CD8-positive, alpha-beta memory T cell (primary cell): ENCODE measurements around the gene RAVER1. TPM values are rescaled to one million over a fixed set of nuclear protein-coding genes. Genes with fewer than 3 reads are reported as not detected.
"Not testable (repeated sequence)": the region's sequence is repeated elsewhere in the genome, so short reads cannot be mapped to it uniquely, and the experiment has no call there.

Experiments
- CTCF ChIA-PET: fragments of 350-600 bp; sonication (Branson Sonifier 250); formaldehyde crosslinking; loops from one replicate; lab custom pipeline; 2021; ENCODE audit warnings: antibody characterized with exemption; lab: Charles Lee
- POLR2A ChIA-PET: fragments of 350-600 bp; sonication (Branson Sonifier 250); formaldehyde crosslinking; loops from one replicate; lab custom pipeline; 2021; ENCODE audit warnings: antibody characterized with exemption; lab: Charles Lee
- DNase-seq, 5 donors: peaks; one replicate each; pipeline versions ENCODE4 v3.0.0 to v3.0.0-alpha.2; 2020 to 2022; ENCODE audit warnings: mixed read lengths in 1 of 5
- H3K27ac ChIP-seq: one replicate; pipeline ENCODE4 v1.7.0; 2013; ENCODE audit warnings: low read depth, mild to moderate bottlenecking, low read length, moderate library complexity
- H3K27me3 ChIP-seq: 2 replicates; pipeline ENCODE4 v1.7.0; 2013; ENCODE audit warnings: low read length, mild to moderate bottlenecking; ENCODE audit not compliant: insufficient read depth, poor library complexity, severe bottlenecking
- H3K36me3 ChIP-seq: 2 replicates; pipeline ENCODE4 v1.7.0; 2013; ENCODE audit warnings: mild to moderate bottlenecking, low read length, moderate library complexity; ENCODE audit not compliant: insufficient read depth
- H3K4me1 ChIP-seq: 2 replicates; pipeline ENCODE4 v1.7.0; 2013; ENCODE audit warnings: mild to moderate bottlenecking, low read length, moderate library complexity; ENCODE audit not compliant: insufficient read depth
- H3K4me3 ChIP-seq: 2 replicates; pipeline ENCODE4 v1.7.0; 2013; ENCODE audit warnings: mild to moderate bottlenecking, low read length
- H3K9me3 ChIP-seq: 2 replicates; pipeline ENCODE4 v1.7.0; 2013; ENCODE audit warnings: mild to moderate bottlenecking, low read length
- H3K27ac Mint-ChIP-seq, 8 donors: one replicate each; pipeline ENCODE4 v1.8.0; 2020 to 2021; ENCODE audit warnings: mixed read lengths in 8 of 8, mild to moderate bottlenecking in 6 of 8, inconsistent platforms in 3 of 8, moderate library complexity in 3 of 8
- H3K27me3 Mint-ChIP-seq, 2 donors: one replicate each; pipeline ENCODE4 v1.8.0; 2020 to 2021; ENCODE audit warnings: mixed read lengths in 2 of 2, mild to moderate bottlenecking in 1 of 2, moderate library complexity in 1 of 2
- H3K36me3 Mint-ChIP-seq, 3 donors: one replicate each; pipeline ENCODE4 v1.8.0; 2020 to 2021; ENCODE audit warnings: mixed read lengths in 3 of 3, inconsistent platforms in 1 of 3, mild to moderate bottlenecking in 1 of 3
- H3K4me1 Mint-ChIP-seq, 3 donors: one replicate each; pipeline ENCODE4 v1.8.0; 2020 to 2021; ENCODE audit warnings: mixed read lengths in 3 of 3, inconsistent platforms in 1 of 3, mild to moderate bottlenecking in 1 of 3
- H3K4me3 Mint-ChIP-seq, 7 donors: one replicate each; pipeline ENCODE4 v1.8.0; 2020 to 2021; ENCODE audit warnings: mixed read lengths in 7 of 7, mild to moderate bottlenecking in 6 of 7, moderate library complexity in 4 of 7, inconsistent platforms in 2 of 7
- H3K9me3 Mint-ChIP-seq, 5 donors: one replicate each; pipeline ENCODE4 v1.8.0; 2020 to 2022; ENCODE audit warnings: mixed read lengths in 5 of 5, mild to moderate bottlenecking in 3 of 5, moderate library complexity in 2 of 5, inconsistent platforms in 1 of 5
- polyA plus RNA-seq: library from polyadenylated mRNA; unstranded; fragments of 300-500 nt; fragmentation: Illumina TruSeq; gene quantifications from one replicate; pipeline ENCODE4 v1.2.3, GENCODE V29; 2021
- total RNA-seq, 2 experiments: library from RNA; stranded (reverse); gene quantifications; one replicate each; pipeline ENCODE4 v1.2.3, GENCODE V29; 2021

RAVER1 gene
- total and polyA plus RNA-seq, 3 experiments from 2014 or later, result 24.1 to 98.5 (median 91.5) TPM

DNA sequence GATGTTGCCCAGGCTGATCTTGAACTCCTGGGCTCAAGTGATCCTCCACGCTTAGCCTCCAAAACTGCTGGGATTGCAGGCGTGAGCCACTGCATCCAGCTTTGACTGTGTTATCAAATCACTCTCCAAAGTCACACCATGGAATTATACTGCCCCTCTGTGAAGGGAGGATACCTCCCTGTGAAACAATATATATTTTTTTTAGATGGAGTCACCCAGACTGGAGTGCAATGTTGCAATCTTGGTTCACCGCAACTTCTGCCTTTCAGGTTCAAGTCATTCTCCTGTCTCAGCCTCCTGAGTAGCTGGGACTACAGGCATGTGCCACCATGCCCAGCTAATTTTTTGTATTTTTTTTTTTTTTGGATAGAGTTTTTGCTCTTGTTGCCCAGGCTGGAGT is 39.4 kb upstream of the RAVER1 start:
- H3K9me3 Mint-ChIP-seq, result no peaks in the 10 kb centered on the region
- DNase-seq, result no peak
- no peaks in the 10 kb centered on the region for H3K27me3 Mint-ChIP-seq
- ChIA-PET CTCF (interaction anchor here (0.6 to 1.4 kb wide), 4 partner anchors 21 to 122 kb away, joined by 3 to 4 read pairs (median 3); partner anchors contain the start of gene ICAM1), POLR2A (interaction anchor here (0.6 kb wide), 1 partner anchor 66 kb away, joined by 4 read pairs; no protein-coding TSS in a partner anchor)
- H3K9me3 ChIP-seq, result no peaks in the 10 kb centered on the region
- H3K36me3 Mint-ChIP-seq, result peaks cover 4 to 55% (median 8%) of the 10 kb centered on the region in 3 donors
- H3K4me3 Mint-ChIP-seq, result no peak overlapping the region
- no peaks in the 10 kb centered on the region for H3K27me3 ChIP-seq
- H3K27ac Mint-ChIP-seq, result no peak overlapping the region
- no peaks in the 10 kb centered on the region for H3K4me1 ChIP-seq
- no peak overlapping the region for H3K4me3 ChIP-seq
- peaks cover 13% of the 10 kb centered on the region for H3K36me3 ChIP-seq
- H3K27ac ChIP-seq, result no peak overlapping the region
- H3K4me1 Mint-ChIP-seq, result peaks cover 6 to 10% (median 8%) of the 10 kb centered on the region in 3 donors

DNA sequence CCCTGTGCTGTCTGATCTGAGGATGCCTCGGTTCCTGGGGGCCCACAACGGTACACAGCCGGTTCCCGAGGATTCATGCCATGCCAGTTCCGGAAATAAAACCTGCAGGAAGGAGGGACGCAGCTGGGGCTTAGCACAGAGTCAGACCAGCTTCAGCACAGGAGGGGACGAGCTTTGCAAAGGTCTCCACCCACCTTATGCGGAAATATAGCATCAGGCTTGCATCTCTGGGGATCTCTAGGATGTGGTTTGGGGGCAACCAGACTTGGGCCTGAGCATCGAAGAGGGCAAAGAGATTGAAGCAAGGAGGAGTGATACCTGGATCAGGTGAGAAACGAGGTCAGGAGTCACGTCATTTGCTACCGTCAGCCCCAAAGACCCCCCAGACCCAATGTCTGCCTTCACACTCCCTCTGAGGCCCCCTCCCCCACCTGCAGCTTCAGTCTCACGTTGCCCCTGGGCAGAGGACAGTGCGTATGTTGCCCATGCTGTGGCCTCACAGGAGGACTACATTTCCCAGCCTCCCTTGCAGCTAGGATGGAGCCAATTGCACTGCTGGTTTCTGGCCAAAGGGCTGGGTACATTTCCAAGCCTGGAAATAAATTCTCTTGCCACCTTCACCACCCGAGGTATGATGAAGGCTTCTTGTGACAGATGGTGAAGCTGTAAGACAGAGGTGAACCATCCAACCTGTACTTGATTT is 34.9 kb upstream of the RAVER1 start:
- Mint-ChIP-seq H3K4me1 (peaks cover 1 to 7% (median 4%) of the 10 kb centered on the region in 3 donors), H3K36me3 (peaks cover 5 to 77% (median 7%) of the 10 kb centered on the region in 3 donors), H3K9me3 (no peaks in the 10 kb centered on the region), H3K27ac (peak overlapping the region in 2 of 8 donors; percentile 41 to 63), H3K4me3 (no peak overlapping the region), H3K27me3 (no peaks in the 10 kb centered on the region)
- no peaks in the 10 kb centered on the region for H3K9me3 ChIP-seq
- H3K4me3 ChIP-seq, result no peak overlapping the region
- CTCF ChIA-PET, result no interaction called here
- no peak for DNase-seq
- no peaks in the 10 kb centered on the region for H3K27me3 ChIP-seq
- H3K36me3 ChIP-seq, result peaks cover 24% of the 10 kb centered on the region
- POLR2A ChIA-PET, result no interaction called here
- no peaks in the 10 kb centered on the region for H3K4me1 ChIP-seq
- no peak overlapping the region for H3K27ac ChIP-seq

DNA sequence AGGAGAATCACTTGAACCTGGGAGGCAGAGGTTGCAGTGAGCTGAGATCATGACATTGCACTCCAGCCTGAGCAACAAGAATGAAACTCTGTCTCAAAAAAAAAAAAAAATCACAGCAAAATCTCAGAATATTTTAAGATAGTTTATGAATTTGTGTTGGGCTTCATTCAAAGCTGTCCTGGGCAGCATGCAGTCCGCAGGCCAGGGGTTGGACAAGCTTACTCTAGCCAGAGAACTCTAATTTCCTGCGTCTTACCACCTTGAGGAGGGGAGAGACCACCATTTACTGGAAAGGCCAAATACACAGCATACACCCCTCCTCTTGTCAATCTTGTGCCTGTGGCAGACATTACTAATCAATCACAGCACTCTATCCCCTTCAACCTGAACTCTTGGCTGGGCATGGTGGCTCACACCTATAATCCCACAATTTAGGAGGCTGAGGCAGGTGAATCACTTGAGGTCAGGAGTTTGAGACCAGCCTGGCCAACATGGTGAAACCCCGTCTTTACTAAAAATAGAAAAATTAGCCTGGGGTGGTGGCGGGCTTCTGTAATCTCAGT is 33.7 kb upstream of the RAVER1 start:
- H3K27me3 ChIP-seq, H3K4me1 ChIP-seq, H3K9me3 Mint-ChIP-seq, POLR2A ChIA-PET, H3K4me3 Mint-ChIP-seq, H3K4me1 Mint-ChIP-seq, H3K9me3 ChIP-seq, H3K4me3 ChIP-seq, H3K27ac ChIP-seq, DNase-seq, H3K27me3 Mint-ChIP-seq: not testable (repeated sequence)
- H3K36me3 Mint-ChIP-seq, result peaks cover 5 to 82% (median 7%) of the 10 kb centered on the region in 3 donors
- H3K27ac Mint-ChIP-seq, result peak overlapping the region in 1 of 8 donors; percentile 61
- CTCF ChIA-PET, result interaction anchor here (1.3 kb wide), 1 partner anchor 21 kb away, joined by 3 read pairs; no protein-coding TSS in a partner anchor
- peaks cover 25% of the 10 kb centered on the region for H3K36me3 ChIP-seq

DNA sequence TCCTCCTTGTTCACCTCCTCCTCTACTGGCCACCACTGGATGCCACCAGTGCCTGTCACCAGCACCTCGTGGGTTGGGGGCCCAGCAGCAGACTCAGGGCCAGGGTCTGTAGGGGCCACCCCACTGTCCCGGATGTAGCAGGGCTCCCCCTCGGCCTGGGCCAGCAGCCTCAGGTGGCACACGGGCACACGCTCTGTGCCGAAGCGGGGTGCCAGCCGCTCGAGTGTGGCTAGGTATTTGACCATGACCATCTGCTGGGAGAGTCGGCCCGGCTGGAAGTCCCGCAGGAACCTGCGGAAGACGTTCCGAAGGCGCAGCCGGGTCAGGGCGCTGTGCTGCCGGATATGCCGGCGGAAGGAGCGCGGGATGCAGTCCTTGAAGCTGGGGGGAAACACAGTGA is 32.2 kb upstream of the RAVER1 start:
- H3K9me3 Mint-ChIP-seq, result no peaks in the 10 kb centered on the region
- ChIA-PET POLR2A (no interaction called here), CTCF (no interaction called here)
- Histone ChIP-seq H3K36me3 (peaks cover 28% of the 10 kb centered on the region), H3K4me1 (no peaks in the 10 kb centered on the region), H3K4me3 (no peak overlapping the region), H3K9me3 (no peaks in the 10 kb centered on the region), H3K27me3 (no peaks in the 10 kb centered on the region), H3K27ac (no peak overlapping the region)
- H3K4me1 Mint-ChIP-seq, result peaks cover 1 to 7% (median 4%) of the 10 kb centered on the region in 3 donors
- H3K4me3 Mint-ChIP-seq, result no peak overlapping the region
- no peaks in the 10 kb centered on the region for H3K27me3 Mint-ChIP-seq
- no peak overlapping the region for H3K27ac Mint-ChIP-seq
- peaks cover 6 to 87% (median 9%) of the 10 kb centered on the region in 3 donors for H3K36me3 Mint-ChIP-seq
- DNase-seq, result no peak

DNA sequence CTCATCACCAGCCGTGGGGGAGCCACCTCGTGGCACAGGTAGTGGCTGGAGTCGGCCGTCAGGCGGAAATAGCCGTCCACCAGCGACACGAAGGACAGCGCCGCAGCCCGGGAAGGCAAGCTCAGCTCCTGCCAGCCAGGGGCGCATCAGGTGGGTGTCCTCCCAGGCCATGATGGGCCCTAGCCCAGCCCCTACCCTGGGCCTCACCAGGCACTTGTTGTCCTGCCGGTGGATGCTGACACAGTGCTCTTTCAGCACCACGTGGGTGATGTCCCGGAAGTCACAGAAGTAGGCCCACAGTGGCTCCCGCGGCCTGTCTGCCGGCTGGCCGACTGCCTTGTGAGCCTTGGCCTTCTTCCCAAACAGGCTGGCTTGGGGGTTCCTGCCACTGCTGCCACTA is 31.3 kb upstream of the RAVER1 start:
- H3K4me3 Mint-ChIP-seq, result no peak overlapping the region
- peaks cover 6 to 86% (median 9%) of the 10 kb centered on the region in 3 donors for H3K36me3 Mint-ChIP-seq
- no peaks in the 10 kb centered on the region for H3K9me3 Mint-ChIP-seq
- no peak overlapping the region for H3K27ac Mint-ChIP-seq
- DNase-seq, result no peak
- no peaks in the 10 kb centered on the region for H3K27me3 ChIP-seq
- no peaks in the 10 kb centered on the region for H3K4me1 ChIP-seq
- ChIA-PET CTCF (no interaction called here), POLR2A (no interaction called here)
- no peak overlapping the region for H3K4me3 ChIP-seq
- no peak overlapping the region for H3K27ac ChIP-seq
- no peaks in the 10 kb centered on the region for H3K9me3 ChIP-seq
- peaks cover 1 to 6% (median 4%) of the 10 kb centered on the region in 3 donors for H3K4me1 Mint-ChIP-seq
- H3K27me3 Mint-ChIP-seq, result no peaks in the 10 kb centered on the region
- peaks cover 28% of the 10 kb centered on the region for H3K36me3 ChIP-seq

DNA sequence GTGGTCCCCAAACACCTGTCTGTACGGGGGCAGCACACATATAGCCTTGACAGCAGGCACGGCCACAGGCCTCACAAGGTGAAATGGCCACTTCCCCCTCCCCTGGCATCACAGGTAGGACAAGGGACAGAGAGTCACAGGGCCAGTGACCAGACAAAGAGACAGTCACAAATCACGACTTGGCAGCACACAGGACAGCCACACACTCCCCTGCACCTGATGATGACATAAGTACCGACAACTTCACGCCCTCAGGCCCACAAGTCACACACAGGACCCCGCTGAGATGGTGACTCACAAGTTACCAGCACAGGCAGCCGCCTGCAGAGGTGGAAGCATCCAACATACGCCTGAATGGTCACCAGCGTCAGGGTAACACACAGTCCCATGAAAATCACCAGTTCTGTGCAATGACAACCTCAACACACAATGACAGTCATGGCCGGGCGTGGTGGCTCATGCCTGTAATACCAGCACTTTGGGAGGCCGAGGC is 30.5 kb upstream of the RAVER1 start:
- Histone ChIP-seq H3K9me3 (no peaks in the 10 kb centered on the region), H3K4me3 (no peak overlapping the region), H3K36me3 (peaks cover 20% of the 10 kb centered on the region), H3K27me3 (no peaks in the 10 kb centered on the region), H3K4me1 (no peaks in the 10 kb centered on the region), H3K27ac (no peak overlapping the region)
- H3K4me1 Mint-ChIP-seq, result no peaks in the 10 kb centered on the region
- H3K27me3 Mint-ChIP-seq, result no peaks in the 10 kb centered on the region
- ChIA-PET POLR2A (no interaction called here), CTCF (no interaction called here)
- DNase-seq, result no peak
- H3K9me3 Mint-ChIP-seq, result no peaks in the 10 kb centered on the region
- peaks cover 3 to 85% (median 9%) of the 10 kb centered on the region in 3 donors for H3K36me3 Mint-ChIP-seq
- no peak overlapping the region for H3K4me3 Mint-ChIP-seq
- no peak overlapping the region for H3K27ac Mint-ChIP-seq

DNA sequence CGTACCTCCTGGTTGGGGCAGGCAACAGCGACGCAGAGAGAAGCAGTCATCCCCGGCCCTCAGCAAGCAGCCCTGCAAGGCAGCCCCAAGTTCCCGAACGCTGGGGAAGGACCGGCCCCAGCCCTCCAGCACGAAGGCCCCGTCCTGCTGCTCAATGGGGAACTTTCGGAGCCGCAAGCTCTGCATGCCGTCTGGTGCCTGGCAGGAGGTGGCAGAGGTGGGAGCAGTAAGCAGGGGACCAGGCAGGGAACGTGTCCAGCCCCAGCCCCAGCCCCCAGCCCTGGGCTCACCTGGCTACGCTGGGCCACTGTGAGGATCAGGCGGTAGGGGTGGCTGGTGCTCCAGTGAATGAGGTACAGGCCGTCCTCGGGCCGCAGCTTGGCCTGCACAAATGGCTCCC is 28.9 kb upstream of the RAVER1 start:
- POLR2A ChIA-PET, result interaction anchor here (0.6 kb wide), 1 partner anchor 88 kb away, joined by 5 read pairs; no protein-coding TSS in a partner anchor
- no peaks in the 10 kb centered on the region for H3K4me1 Mint-ChIP-seq
- CTCF ChIA-PET, result no interaction called here

DNA sequence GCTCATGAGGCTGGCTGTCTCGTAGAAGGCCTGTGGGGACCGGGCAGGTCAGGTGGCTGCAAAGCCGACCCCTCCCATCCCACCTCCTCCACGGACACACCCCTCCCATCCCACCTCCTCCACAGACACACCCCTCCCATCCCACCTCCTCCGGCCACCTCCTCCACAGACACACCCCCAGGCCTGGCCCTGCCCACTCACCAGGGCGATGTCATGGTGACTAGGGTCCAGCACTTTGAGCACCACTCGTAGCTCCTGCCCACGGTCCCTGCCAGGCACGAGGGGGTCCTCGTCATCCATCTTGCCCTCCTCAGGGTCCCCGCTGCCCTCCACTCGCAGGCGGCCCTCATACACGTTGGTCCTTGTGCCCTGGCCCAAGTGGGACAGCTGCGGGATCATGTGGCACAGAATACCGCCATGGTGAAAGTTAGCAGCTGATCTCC is 28.3 kb upstream of the RAVER1 start:
- Histone ChIP-seq H3K4me3 (no peak overlapping the region), H3K27ac (no peak overlapping the region), H3K9me3 (no peaks in the 10 kb centered on the region), H3K36me3 (peaks cover 15% of the 10 kb centered on the region), H3K27me3 (no peaks in the 10 kb centered on the region), H3K4me1 (no peaks in the 10 kb centered on the region)
- DNase-seq, result no peak
- Mint-ChIP-seq H3K4me3 (no peak overlapping the region), H3K27ac (no peak overlapping the region), H3K9me3 (no peaks in the 10 kb centered on the region), H3K27me3 (no peaks in the 10 kb centered on the region), H3K4me1 (no peaks in the 10 kb centered on the region), H3K36me3 (peaks cover 2 to 82% (median 9%) of the 10 kb centered on the region in 3 donors)
- POLR2A ChIA-PET, result no interaction called here
- CTCF ChIA-PET, result no interaction called here

More for the DNA sequence above, 28.9 kb upstream of the RAVER1 start:
- Histone ChIP-seq H3K9me3 (no peaks in the 10 kb centered on the region), H3K27me3 (no peaks in the 10 kb centered on the region), H3K36me3 (peaks cover 15% of the 10 kb centered on the region), H3K27ac (no peak overlapping the region), H3K4me1 (no peaks in the 10 kb centered on the region), H3K4me3 (no peak overlapping the region)
- Mint-ChIP-seq H3K9me3 (no peaks in the 10 kb centered on the region), H3K27me3 (no peaks in the 10 kb centered on the region), H3K4me3 (no peak overlapping the region), H3K27ac (no peak overlapping the region), H3K36me3 (peaks cover 3 to 85% (median 9%) of the 10 kb centered on the region in 3 donors)
- no peak for DNase-seq
